ENCODE data around the gene KIFAP3.

DNA sequence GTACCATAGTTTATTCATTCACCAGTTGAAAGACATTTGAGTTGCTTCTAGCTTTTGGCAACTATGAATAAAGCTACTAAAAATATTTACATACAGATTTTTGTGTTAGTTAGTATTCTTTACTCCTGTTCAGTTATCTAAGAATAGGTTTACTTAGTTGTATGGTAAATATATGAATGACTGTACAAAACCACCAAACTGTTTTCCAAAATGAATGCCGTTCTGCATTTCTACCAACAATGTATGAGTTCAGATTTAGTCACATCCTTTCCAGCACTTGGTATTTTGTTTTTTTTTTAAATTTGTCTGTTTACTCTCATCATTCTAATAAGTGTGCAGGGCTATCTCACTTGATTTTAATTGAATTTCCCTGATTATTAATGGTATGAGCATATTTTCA is 3.4 kb upstream of the KIFAP3 start:
- no peak for TF ChIP-seq POLR2A (IDR thresholded peaks at IDR 0.05)
- TF ChIP-seq, protein P1, sequence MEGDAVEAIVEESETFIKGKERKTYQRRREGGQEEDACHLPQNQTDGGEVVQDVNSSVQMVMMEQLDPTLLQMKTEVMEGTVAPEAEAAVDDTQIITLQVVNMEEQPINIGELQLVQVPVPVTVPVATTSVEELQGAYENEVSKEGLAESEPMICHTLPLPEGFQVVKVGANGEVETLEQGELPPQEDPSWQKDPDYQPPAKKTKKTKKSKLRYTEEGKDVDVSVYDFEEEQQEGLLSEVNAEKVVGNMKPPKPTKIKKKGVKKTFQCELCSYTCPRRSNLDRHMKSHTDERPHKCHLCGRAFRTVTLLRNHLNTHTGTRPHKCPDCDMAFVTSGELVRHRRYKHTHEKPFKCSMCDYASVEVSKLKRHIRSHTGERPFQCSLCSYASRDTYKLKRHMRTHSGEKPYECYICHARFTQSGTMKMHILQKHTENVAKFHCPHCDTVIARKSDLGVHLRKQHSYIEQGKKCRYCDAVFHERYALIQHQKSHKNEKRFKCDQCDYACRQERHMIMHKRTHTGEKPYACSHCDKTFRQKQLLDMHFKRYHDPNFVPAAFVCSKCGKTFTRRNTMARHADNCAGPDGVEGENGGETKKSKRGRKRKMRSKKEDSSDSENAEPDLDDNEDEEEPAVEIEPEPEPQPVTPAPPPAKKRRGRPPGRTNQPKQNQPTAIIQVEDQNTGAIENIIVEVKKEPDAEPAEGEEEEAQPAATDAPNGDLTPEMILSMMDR (IDR thresholded peaks at IDR 0.05) = no peak

All from vagina (tissue), 2 donors.